DMS153 (cell line): Measurements from ENCODE around the gene PAPPA2.
A peak's percentile ranks its signal among the peaks of the same experiment; 100 is the strongest.

Experiments used
- DNase-seq: peaks from one replicate; lab custom pipeline; 2025; lab: John Stamatoyannopoulos, UW

The PAPPA2 gene

DNA sequence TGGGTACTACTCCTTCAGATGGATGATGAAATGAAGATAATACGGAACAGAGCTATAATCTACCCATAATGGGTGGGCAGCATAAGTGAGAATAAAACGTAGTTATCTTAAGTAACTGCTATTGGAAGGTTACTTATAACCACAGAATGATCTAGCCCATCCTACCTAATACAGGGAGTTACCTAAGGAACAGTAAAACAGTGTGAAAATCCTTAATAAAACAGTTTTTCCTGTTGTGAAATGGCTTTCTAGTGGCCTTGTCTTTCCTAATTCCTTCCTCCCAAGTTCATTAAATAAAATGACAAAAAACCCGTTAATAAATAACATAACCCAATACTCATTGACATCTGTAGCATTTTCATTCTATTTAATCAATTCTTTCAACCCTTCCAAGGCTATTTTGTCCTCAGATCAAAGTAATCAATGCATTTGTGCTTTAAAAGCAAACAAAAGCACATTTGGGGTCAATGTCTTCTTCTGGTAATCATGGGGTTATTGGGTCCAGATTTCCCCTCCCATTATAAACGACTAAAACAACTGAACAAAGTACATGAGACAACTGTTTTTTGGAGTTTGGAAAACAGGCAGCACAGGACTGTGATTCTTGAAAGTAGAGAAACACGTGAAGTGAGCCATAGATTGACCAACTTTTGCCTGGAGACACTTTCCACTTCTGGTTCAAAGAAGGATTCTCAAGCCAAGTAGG is 42.0 kb downstream of the PAPPA2 start:
- DNase-seq = no peak

DNA sequence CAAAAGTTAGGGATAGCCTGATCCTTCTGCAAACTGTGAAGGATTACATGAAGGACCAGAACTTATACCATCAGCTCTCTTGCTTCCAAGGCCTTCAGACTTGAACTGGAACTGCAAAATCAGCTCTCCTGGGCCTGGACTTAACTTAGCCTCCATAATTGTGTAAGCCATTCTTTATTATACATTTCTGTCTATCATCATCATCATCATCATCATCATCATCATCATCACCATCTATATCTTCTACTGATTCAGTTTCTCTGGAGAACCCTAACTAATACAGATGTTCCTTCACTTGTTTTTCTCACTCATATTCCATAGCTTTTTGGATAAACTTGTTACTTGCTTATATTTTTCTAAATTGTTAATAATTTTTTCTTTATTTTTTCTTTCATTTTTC is 50.0 kb downstream of the PAPPA2 start:
- DNase-seq = no peak

DNA sequence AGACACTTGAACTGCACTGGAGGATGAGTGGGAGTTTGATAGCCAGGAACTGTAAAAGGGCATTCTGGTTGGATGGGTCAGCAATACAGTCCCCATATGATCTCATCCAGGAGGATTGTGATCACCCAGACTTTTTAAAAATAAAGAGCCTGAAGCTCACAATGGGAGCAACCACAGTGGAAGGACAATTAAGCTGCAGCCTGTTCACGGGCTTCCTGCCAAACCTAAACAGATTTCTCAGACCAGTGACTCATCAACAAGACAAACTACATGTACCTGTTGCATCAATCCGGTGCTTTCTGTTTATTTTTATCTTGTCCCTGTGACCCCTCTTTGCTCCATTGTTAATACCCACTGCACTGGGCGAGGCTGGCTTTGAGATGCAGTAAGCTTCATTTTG is 52.3 kb downstream of the PAPPA2 start:
- DNase-seq = peak; percentile 89

DNA sequence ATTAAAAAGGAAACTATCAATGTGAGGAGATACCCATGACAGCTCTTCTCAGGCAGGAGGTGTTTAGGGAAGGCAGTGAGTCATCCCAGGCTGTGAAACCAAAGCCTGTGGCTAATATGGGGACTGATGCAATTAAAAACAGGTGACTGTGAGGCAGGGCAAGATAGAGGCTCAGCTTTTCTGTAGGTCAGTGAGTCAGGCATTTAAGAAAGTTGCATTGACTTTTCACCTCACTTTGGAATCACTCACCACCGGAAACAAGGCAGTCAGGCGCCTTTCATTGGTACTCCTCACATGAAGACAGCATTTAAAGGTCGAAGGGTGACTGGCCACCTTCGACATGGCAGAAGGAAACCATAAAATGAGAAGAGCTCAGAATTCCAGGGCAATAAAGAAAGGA is 54.5 kb downstream of the PAPPA2 start:
- peak; percentile 4 for DNase-seq

DNA sequence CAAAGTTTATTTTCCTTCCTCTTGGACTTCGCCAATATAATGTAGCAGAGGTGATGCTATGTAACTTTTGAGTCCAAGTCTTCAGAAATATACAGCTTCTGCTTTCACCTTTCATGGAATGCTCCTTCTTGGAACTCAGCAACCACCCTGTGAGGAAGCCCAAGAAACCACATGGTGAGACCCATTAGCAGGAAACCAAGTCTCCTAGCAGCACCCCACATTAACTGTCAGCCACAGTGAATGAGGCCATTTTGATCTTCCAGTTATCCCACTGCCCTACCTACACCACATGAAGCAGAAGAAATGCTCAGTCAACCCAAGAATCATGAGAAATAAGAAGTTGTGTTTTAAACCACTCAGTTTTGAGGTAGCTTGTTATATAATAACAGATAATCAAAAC is 58.2 kb downstream of the PAPPA2 start:
- no peak for DNase-seq

DNA sequence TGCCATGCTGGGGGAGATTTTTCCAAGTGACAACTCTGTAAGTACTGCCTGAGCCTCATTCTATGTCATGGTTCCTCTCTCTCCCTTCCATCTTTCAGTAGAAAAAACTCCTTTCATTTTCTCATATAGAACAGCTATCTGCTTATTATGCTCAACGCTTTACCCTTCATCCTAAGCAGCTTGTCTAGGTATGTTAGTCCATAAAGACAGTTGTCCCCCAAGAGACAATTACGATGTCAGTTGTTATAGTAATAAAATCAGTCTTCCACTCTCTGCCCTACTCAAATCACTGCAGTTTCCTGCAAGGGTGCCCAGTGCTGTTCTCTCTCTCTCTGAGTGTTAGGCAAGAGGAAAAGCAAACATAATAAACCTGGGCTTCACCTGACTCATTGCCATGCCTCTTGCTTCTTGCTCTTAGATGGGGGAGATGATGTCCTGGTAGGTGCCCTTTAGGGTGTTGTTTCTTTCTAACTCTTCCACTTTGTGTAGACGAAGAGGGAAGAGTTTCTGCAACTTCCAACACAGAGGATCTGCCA is 59.4 kb downstream of the PAPPA2 start:
- DNase-seq = peak; percentile 40

DNA sequence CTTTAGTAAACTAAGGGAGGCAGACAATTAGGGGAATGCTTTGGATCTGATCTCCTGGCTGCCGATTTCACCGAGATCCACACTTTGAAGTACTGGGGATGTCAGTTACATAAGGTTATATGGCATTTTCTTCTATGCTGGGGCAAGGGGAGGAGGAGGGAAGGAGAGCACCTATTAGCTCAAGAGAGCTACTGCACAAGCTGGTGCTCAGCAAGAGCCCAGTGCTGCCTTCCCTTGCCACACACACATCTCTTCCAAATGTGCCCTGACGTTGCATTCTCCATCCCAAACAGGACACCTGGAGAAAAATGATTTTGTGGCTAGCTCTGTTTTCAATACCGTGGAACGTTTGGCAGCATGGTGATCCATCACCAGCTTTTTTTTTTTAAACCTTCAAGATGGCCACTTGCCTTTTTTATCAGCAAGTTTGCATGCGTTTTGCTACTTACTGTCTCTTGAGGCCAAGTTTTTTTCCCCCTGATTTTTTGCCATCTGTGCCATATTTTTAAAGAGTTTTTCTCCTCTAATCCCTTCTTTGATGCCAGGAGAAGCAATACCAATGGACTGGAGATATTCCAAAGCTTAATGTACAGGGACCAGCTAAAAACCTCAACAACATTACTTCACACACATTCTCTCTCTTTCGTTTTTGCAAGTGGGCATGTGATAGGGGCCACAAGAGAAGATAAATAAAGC is 66.6 kb downstream of the PAPPA2 start:
- no peak for DNase-seq

DNA sequence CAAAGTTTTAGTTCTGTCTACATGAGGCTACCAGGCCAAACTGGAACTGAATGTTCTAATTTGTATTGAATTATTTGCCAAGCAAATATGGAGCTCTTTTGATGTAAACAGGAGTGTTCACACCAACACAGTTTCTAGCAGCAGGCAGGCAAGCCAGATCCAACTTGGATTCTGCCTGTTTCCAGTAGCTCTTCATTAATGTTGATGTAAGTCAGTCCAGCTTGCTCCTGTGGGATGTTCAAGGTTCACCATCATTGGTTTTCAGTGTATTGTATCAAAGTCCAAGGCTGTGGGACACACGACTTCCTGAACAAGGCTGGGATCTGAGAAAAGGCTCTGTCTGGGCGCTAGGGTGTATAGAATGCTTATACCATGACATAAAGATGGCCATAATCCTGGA is 68.1 kb downstream of the PAPPA2 start:
- no peak for DNase-seq

DNA sequence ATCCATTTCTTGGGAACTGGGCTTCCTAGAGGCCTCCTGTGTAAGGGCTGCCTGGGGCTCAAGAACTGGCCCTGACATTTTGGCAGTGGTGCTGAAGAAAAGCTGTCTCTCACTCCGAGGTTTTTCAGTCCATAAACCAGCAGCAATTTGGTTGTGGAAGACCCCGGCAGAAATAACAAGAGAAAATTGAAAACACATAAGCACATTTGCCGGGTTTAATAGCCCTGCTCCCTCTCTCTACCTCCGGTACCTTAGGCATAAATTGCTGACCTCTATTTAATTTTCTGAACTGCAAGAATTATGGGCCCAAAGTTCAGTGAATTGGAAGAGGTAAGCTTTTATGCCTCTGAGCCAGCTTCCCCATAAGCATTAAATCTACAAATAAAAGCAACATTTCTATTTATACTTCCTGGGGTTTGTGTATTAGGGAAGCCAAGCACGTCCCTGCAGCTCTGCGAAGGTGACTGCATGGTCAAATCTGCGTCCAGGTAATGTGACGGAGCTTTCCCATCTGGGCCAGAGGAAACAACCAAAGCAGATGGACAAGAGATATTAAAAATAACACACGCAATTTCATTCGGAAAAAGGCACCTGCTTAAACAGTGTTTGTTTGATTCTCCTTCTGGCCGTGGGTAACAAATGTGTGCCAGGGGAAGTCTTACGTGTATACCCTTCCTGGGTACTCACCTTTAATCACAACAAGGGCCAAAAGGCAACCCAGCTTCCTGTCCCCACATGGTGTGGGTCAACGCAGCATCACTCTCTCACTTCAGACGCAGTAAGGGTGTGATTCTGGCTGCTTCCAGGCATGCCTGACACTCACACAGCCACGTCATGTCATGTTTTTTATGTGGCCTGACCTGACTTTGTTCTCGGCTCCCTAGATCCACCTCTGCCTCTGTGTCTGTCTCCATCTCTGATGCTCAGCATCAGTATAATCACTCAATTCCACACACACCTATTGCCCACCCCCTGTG is 69.2 kb downstream of the PAPPA2 start:
- DNase-seq = no peak

DNA sequence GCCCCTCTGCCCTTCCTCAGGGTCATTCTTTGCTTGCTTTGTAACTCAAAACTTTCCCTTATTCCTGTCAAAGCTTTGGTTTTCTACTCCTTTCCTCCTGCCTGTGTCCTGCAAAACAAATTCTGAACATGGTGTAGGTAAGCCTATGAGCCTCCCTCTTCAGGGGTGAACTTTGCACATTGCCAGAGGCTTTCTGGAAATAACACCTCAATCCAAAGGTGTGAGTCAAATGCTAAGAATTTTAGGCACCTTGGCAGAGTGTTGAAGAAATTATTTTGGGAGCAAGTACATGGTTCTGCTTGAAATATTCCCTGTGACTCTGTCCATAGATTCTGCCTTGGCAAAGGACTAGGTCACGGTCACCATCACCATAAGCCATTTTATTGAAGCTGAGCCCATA is 70.0 kb downstream of the PAPPA2 start:
- DNase-seq = no peak

DNA sequence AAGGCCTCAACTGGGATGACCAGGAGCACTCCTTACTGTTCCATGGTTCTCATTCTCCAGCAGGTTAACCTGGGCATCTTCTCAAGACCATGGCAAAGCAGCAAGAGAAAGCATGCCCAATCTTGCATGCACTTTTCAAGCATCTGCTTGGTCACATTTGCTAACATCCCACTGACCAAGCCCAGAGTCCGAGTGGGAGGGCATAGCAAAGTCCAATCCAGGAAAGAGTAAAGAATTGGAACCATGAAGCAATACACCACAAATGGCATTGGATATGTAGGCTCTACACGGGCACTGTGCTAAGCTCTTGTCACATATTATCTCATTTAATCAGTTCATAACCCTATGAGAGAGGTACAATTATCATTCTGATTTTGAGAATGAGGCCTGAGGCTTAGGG is 73.6 kb downstream of the PAPPA2 start:
- DNase-seq = no peak

DNA sequence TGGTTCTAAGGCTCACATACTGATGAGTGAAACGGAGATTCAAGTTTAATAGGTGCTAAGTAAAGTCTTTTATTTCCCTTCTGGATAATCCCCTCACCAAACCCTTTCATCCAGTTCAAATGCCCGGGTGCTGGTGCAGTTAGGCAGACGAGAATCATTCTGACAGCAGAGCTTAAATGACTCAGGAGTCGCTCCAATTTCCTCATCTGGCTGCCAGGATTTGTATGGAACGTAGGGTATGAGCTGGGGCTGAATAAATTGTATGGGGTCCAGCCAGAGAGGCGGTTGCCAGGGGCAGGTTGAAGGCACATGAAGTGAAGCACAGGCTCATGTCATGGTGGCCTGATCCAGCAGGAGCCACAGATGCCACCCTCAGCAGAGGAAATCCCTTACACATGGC is 76.0 kb downstream of the PAPPA2 start:
- DNase-seq = no peak

DNA sequence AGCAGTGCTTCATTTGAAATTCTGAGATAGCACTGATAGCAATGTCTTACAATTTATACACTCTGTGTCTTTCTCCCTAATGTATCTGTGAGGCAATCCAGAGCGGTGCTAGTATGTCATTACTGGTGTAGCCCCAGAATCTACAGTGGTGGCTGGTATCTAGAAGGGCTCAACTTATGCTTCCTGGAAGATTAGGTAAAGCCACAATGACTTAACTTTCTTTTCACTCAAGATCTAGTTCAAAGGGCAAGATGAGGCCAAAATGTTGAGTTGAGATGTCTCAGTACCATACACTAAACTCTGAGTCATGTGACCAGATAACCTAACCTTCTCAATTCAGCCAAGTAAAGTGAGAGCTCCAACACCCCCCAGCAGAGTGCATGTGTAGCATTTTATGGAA is 77.5 kb downstream of the PAPPA2 start:
- DNase-seq = no peak

DNA sequence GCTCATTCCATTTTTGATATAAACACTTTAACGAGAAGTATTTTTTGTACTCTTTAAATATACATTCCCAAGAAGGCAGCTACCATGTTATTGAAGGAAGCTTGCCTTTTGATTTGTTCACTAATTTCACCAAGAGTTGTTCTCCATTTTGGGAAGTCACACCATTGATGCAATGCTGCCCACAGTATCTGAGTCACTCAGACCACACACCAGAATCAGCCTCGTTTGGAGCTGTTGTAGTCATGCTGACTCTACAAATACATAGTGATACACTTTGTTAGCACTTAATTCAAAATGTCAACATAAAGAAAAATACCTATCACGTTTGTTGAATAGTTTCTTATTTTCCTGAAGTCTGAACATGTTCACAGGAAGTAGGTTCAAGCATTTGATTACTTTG is 78.7 kb downstream of the PAPPA2 start:
- no peak for DNase-seq

DNA sequence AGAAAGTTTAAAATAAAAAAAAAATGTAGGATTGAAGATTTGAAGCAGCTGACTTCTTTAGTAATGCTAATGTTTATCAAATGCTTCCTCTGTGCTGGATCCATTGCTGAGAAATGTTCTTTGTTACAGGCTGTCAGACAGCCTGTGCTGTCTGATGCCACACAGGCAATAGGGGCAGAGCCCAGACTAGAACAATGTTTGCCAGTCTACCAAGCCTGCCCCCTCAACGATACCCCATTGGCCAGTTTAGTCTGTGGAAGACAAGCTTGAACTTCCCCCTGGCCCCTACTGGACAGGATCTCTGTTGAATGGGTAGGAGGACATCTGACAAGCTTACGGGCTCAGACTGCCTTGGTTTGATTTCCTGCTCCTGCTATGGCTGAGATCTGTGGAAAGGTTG is 79.4 kb downstream of the PAPPA2 start:
- DNase-seq = no peak

DNA sequence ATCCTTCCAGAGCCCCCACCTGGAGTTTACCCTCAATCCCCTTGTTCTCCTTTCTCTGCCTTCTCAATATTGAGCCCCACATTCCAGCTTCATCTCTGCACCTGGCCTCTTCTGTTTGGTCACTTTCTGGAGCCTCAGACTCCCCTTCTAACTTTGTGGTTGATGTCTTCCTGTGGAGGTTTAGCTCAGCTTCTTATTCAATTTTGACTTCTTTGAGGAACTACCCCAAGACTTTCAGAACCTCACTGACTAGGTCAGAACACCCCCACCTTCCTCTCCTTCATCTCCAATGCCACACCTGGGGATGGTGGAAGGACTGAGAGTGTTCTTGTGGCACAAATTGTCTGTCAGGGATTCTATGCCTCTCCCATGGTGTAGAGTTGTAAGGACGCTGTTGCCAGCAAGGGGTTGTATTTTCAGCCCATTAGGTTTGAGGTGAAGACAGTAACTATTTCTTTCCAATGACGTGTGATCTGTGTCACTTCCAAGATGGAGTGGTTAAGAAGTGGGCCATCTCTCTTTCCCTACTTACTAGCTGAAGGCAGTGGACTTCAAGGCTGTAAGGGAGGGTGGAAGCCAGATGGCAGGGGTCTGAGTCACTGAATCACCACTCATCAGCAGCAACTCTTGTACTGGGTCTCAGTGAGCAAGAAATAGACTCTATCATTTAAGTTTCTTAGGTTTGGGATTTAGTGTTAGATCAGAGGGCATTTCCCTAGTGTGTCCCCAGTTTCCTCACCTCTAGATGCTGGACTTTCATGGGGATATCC is 80.6 kb downstream of the PAPPA2 start:
- DNase-seq = no peak

DNA sequence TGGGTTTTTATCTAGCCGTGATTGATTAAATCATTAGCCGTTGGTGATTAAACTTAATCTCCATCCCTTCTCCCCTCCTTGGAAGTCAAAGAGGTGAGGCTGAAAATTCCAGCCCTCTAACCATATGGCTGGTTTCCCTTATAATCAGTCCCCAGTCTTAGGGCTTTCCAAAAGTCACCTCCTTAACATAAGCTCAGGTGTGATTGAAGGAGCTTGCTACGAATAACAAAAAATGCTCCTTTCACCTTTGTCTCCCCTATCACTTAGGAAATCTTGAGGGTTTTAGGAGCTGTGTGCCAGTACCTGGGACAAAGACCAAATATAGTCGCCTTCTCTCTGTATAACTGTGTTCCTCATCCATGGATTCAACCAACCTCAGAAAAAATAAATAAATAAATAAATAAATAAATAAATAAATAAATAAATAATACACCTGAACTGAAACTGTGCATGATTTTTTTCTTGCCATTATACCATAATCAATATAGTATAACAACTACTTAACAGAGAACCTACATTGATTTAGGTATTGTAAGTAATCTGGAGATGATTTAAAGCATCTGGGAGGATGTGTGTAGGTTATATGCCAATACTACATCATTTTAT is 82.2 kb downstream of the PAPPA2 start:
- no peak for DNase-seq

DNA sequence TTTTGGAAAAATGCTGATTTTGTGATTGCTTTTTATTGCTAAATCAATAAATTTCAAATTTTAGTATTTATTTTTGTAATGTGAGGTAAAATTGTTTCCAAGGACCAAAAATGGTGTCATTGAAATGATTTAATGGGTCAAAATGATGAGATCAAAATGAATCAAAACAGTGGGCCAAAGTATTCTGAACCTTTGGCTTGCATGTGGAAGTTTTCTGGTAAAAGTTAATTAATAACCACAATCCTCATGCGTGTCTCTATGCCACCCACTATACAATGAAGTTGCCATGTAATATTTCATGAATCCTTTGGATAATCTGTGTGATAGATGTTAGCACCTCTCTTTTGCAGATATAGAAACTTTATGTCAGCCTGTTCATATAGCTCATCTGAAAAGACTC is 83.8 kb downstream of the PAPPA2 start:
- DNase-seq = no peak

DNA sequence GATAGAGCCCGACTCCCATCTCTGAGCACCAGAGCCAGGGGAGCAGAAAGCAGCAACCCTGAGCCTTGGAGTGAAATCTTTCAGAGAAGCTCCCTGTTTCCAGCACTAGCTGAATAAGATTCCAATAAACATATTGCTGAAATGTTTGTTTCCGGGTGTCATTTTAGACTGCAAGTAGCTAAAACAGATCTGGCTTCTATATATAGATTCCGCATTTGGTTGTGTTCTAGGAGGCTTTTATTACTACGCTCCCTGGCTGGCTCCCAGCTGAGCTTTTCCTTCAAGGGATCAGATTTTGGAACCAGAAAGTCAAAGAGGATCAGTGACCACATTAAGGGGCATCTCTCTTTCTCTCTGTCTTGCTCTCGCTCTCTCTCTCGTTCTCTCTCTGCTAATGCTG is 88.2 kb downstream of the PAPPA2 start:
- no peak for DNase-seq

DNA sequence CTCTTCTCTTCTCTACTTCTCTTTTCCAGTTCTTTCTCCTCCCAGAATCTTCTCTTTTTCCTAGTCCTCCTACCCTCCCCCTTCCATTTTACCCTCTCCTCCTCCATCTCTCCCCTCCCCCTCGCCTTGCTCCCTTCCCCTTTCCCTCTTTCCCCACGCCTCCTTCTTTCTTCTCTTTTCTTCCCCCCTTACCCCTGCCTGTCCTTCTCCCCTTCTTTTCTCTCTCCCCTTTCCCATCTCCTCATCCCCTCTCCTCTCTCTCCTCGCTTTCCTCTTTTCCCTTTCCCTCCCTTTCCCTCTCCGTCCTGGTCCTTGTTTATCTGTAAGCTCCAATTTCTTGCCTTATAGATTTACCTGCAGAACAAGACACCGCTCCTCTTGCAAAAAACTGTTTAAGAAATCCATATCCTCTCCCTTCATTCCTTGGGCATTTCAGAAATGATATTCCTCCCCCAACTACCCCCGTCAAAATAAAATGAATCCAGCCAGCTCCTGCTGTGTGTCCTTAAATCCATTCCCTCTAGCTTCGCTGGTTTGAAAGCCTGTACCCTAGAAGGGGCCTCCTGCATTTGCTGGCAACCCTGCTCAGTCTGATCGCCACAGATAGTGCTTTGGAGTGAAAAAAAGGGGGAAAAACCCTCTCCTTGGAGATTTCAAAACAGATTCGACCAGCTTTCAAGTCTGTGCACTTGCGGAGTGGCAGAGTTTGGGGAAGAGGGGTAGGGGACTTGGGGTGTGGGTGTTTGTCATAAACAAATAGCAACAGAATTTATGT is 89.4 kb downstream of the PAPPA2 start:
- no peak for DNase-seq

DNA sequence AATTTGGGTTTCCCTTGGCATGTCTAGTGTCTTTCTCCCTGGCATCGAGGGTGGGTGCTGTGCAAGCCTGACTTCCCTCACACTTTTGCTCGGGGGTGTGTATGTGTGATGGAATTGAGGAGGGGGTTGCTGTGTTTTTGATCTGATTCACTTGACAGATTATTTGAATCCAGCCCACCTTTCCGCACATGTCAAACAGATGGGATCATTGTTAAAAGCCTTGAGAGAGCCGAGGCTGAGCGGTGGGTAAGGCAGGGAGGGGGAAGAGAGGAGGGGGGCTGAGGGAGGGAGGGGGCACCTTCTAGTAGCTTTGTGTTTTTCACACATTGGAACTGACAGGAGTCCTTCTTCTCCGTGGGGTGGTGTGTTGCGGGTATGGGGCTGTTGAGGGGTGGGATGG is 90.0 kb downstream of the PAPPA2 start:
- DNase-seq = no peak
